ACHN (cell line): Measurements from ENCODE around the gene DOCK2.
"Not testable (repeated sequence)": the region's sequence is repeated elsewhere in the genome, so short reads cannot be mapped to it uniquely, and the experiment has no call there.

Source experiments
- DNase-seq: peaks from one replicate; pipeline ENCODE4 v3.0.0-alpha.2; 2015
- in situ Hi-C: cut with HindIII; loops from 2 replicates; pipeline ENCODE4 v1.10.0; 2017; ENCODE audit warnings: low sequenced_read_pairs, low pct_ligation_motif_present, low pct_unique_long_range_greater_than_20kb

DOCK2 gene

GRCh38 chr5:169635936-169636335, 1.1 kb upstream of the DOCK2 start:
- in situ Hi-C loops = no loop called here
- no peak for DNase-seq

DNA sequence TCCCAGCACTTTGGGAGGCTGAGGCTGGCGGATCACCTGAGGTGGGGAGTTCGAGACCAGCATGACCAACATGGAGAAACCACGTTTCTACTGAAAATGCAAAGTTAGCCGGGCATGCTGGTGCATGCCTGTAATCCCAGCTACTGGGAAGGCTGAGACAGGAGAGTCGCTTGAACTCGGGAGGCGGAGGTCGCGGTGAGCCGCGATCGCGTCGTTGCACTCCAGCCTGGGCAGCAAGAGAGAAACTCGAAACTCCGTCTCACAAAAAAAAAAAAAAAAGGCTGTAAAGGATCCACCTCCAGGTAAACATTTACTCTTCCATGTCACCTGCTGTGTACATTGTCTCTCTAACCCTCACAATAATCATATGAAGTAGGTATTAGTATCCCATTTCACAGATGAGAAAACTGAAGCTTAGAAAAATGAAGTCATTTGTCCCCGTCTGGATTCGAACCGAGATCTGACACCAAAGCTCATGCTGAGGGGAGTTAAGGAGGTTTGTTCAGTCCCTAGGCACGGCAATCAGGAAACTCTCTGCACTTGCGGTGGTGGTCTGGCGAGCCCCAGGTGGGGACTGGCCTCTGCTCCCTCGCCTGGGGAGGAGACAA, 494 bp upstream of the DOCK2 start:
- in situ Hi-C loops = no loop called here

GRCh38 chr5:169637549-169638121, 560 bp downstream of the DOCK2 start:
- no peak for DNase-seq
- in situ Hi-C loops = no loop called here

More for the DNA sequence above, 494 bp upstream of the DOCK2 start:
- DNase-seq = no peak

- DNase-seq = no peak
- in situ Hi-C loops = no loop called here
These were observed 4.2 kb downstream of the DOCK2 start for GRCh38 chr5:169641253-169641652.

DNA sequence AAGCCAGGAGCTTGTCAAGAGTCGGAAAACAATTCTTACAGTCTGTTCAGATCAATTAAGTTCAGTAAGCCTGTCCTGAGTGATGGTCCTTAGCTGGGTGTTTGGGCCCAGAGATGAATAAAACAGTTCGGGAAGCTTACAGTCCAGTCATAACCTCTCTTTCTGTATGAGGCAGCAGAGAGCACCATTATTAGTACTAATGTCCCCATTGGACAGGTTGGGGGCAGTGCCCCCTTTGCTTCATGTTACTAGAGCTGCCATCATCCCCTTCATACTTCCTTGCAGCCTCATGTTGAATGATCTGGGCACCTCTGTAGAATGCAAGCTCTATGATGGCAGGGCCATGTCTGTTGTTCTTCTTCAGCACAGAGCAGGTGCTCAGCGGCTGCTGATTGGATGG, 9.8 kb downstream of the DOCK2 start:
- no peak for DNase-seq
- in situ Hi-C loops = no loop called here

GRCh38 chr5:169647566-169647965, 10.5 kb downstream of the DOCK2 start:
- in situ Hi-C loops = no loop called here

GRCh38 chr5:169648725-169649310, 11.7 kb downstream of the DOCK2 start:
- peak; percentile 64 for DNase-seq
- in situ Hi-C loops = no loop called here

More at GRCh38 chr5:169647566-169647965, 10.5 kb downstream of the DOCK2 start:
- DNase-seq = no peak

- in situ Hi-C loops = no loop called here
- DNase-seq = no peak
These were observed 12.4 kb downstream of the DOCK2 start for GRCh38 chr5:169649486-169649885.

GRCh38 chr5:169650701-169651331, 13.7 kb downstream of the DOCK2 start:
- DNase-seq = peak; percentile 27
- in situ Hi-C loops = no loop called here

GRCh38 chr5:169651526-169651925, 14.5 kb downstream of the DOCK2 start:
- DNase-seq = no peak
- in situ Hi-C loops = no loop called here

DNA sequence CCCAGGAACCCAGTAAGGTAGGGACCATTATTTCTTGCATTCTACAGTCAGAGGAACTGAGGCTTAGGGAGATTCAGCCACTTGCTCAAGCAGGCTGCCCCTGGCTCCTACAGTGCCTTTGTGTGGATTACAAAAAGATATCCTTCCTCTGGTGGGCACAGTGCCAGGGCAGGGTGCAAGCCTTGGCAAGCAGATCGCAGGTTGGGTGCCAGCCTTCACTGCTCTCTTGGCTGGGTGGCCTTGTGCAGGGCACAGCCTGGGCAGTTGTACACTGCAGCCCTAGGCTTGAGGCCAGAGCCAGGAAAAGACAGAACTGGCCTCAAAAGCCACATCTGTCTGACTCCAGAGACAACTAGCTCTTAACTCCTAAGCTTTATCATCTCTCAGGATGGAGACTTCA, 15.0 kb downstream of the DOCK2 start:
- in situ Hi-C loops = no loop called here
- DNase-seq = no peak

DNA sequence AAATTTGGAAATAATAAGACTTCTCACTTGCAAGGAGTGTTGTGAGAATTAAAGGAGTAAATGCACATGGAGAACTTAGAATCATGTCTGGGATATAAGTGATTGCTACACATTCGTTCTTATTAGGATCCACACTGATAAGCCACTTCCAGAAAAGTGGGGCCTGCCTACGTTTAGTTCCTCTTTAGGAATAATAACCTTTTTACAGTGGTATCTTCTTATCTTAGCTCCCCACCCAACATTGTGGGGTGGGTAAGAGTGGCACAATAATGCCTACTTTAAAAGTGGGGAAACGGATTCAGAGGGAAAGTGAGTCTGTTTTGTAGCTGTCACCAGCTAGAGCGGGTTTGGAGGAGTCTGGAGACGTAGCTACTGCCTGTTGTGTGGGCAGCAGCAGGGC, 16.0 kb downstream of the DOCK2 start:
- in situ Hi-C loops = no loop called here
- no peak for DNase-seq

DNA sequence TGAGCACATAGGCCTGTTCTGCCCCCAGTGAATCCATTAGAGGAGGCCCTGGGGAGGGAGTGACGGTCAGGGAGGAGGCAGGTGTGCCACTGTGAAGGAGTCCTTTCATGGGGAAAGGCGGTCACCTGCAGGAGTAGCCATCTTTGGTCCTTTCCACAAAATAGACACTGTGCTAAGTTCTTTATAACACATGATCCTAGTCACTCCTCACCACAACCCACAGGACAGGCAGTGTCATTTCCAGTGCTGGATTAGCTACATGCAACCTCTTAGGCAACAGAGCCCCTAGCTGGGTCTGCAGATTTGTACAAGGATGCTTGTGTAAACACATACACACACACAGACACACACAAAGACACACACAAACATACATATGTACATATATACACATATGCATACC, 18.3 kb downstream of the DOCK2 start:
- in situ Hi-C loops = no loop called here
- DNase-seq = no peak

- in situ Hi-C loops = no loop called here
- no peak for DNase-seq
These were observed 19.2 kb downstream of the DOCK2 start for GRCh38 chr5:169656125-169656901.

- DNase-seq = no peak
- in situ Hi-C loops = no loop called here
These were observed 20.1 kb downstream of the DOCK2 start for GRCh38 chr5:169657127-169657526.

GRCh38 chr5:169662451-169662850, 25.4 kb downstream of the DOCK2 start:
- DNase-seq, in situ Hi-C loops: not testable (repeated sequence)

DNA sequence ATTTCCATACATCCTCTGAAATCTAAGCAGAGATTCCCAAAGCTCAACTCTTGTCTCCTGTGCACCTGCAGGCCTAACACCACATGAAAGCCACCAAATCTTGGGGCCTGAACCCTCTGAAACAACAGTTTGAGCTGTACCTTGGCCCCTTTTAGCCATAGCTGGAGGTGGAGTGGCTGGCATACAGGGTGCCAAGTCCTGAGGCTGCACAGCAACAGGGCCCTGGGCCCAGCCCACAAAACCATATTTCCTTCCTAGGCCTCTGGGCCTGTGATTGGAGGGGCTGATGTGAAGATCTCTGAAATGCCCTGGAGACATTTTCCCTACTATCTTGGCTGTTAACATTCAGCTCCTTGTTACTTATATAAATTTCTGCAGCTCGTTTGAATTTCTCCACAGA, 26.5 kb downstream of the DOCK2 start:
- DNase-seq = no peak
- in situ Hi-C loops = no loop called here

GRCh38 chr5:169666365-169666764, 29.3 kb downstream of the DOCK2 start:
- in situ Hi-C loops = no loop called here
- DNase-seq = no peak
